Measurements from ENCODE around the gene PRRT3.

PRRT3 gene

DNA sequence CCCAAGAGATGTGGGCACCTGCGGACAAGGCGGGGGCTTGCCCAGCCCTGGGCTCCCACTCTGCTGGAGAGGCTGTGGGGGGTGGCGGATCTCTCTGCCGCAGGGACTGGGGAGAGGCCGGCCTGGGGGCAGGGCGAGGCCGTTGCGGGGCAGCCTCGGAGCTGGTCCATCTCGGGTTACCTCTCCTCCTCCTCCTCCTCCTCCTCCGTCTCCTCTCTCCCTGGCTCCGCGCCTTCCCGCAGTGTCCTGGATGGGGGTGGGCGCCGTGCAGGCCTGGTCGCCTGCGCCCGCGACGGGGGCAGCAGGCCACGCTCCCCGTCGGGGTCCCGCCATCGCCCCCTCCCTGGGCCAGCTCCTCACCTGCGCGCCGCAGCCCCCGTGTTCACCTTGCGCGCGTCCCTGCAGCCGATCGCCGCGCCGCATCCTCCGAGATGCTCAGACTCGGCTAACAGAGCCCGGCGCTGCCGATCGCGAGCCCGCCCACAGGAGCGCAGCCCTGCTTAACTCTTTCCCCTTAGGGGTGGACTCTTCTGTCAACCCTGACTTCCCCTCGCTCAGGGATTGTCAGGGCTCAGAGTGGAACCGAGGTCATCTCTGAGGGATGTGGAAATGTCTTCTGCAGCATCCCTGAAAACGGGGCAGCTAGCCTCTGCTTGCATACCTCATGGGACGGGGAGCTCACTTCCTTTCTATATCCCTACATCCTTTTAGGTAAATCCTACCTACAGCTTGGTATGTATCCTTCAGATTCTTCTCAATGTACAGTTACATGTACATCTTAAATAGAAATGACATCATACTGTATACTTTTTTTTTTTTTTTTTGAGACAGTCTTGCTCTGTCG is at the start of gene PRRT3:
TSS of gene PRRT3 (minus strand) at position 447 of the 844 bp plus-strand sequence. CDS start 2,293 bp downstream, outside the sequence.
- DNase-seq (ENCODE audit: low read depth in 2 of 2), result peak in 1 of 2 donors; percentile 52

DNA sequence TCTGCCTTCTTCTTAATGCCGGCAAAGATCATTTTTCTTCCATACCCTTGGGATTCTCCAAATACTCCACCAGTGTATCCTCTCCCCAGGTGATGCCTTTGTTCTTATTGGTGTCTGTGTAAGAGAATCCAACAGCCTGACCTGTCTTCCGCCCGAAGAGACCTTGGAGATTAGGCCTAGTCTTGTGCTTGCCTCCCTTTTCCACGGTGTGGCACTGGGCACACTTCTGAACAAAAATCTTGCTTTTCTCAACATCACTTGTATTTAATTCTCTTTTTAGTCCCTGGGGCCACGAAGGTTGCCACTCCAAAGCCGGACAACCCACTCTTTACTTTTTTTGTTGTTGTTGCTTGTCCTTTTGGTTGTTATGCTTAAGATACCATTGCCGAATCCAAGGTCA is 48.5 kb upstream of the PRRT3 start:
- DNase-seq (ENCODE audit: low read depth in 2 of 2), result no peak

DNA sequence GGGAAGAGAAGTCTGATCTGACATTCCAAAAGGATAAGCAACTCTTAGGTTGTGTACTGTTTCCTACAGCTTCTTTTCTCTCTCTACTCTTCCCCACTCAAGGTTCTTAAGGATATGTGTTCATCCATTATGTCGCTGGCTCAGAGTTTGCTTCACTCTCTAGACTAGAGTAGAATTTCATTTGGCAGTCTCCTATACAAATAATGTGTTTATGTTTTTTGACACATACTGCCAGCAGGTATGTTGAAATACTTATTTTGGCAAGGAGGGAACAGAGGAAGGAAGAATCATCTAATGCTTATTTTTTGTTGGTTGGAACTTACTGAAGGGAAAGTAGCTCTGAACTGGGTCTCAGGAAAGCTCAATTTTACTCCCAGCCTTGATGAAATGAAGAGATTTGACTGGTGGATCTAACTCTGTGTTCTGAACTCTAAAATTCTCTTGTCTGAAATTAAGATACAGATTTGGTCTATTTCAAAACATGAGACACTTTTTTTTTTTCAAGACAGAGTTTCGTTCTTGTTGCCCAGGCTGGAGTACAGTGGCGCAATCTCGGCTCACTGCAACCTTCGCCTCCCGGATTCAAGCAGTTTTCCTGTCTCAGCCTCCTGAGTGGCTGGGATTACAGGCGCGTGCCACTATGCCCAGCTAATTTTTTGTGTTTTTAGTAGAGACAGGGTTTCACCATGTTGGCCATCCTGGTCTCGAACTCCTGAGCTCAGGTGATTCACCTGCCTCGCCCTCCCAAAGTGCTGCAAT is 42.1 kb upstream of the PRRT3 start:
- no peak for DNase-seq (ENCODE audit: low read depth in 2 of 2)

DNA sequence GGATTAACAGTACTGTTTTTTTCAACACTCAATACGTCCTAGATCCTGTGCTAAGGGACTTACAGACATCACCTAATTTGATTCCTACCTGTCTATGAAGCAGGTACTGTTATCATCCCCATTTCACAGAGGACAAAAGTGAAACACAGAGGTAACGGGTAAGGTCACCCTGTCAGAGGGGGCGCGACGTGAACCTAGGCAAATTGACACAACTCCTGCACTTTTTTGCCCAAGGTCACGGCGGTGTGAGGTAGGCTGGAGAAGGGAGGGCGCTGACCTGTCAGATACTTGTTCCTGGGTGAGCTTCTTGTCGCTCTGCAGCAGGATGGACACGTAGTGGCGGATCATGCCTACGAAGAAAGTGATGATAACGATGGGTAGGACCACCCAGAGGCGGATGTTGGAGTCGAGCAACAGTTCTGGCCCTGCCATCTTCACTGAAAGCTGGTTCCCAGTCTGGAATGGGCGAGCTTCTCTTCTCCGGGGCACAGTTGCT is 34.1 kb upstream of the PRRT3 start:
- no peak for DNase-seq (ENCODE audit: low read depth in 2 of 2)

DNA sequence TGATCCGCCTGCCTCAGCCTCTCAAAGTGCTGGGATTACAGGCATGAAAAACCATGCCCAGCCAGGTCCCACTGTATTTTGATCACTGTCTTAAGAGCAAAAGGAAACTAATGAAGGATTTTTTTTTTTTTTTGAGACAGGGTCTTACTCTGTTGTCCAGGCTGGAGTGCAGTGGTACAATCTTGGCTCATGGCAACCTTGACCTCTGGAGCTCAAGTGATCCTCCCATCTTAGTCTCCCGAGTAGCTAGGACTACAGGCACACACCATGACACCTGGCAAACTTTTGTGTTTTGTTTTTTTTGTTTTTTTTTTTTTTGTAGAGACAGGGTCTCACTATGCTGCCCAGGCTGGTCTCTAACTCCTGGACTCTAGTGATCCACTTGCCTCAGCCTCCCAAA is 28.0 kb upstream of the PRRT3 start:
- DNase-seq (ENCODE audit: low read depth in 2 of 2), result no peak

DNA sequence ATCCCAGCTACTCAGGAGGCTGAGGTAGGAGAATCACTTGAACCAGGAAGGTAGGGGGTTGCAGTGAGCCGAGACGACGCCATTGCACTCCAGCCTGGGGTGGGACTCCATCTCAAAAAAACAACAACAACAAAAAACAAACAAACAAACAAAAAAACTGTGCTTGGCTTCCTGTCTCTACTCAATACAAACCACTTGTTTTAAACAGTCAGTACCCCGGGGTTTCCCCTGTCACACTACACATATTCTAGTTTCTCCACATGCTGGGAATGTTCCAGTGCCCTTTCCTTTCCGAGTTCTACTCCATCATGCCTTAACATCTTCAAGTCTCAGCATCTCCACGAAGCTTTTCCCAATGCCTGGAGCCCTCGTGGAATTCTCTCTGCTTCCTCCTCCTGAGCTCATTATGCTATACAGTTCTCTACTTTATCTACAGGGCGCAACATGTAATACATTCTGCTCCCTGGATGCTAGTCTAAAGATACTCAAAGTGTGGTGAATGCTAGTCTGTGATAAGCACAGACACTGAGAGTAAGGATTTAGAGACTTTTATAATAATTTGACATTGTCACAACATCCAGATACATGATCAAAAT is 26.6 kb upstream of the PRRT3 start:
- DNase-seq (ENCODE audit: low read depth in 2 of 2), result no peak

DNA sequence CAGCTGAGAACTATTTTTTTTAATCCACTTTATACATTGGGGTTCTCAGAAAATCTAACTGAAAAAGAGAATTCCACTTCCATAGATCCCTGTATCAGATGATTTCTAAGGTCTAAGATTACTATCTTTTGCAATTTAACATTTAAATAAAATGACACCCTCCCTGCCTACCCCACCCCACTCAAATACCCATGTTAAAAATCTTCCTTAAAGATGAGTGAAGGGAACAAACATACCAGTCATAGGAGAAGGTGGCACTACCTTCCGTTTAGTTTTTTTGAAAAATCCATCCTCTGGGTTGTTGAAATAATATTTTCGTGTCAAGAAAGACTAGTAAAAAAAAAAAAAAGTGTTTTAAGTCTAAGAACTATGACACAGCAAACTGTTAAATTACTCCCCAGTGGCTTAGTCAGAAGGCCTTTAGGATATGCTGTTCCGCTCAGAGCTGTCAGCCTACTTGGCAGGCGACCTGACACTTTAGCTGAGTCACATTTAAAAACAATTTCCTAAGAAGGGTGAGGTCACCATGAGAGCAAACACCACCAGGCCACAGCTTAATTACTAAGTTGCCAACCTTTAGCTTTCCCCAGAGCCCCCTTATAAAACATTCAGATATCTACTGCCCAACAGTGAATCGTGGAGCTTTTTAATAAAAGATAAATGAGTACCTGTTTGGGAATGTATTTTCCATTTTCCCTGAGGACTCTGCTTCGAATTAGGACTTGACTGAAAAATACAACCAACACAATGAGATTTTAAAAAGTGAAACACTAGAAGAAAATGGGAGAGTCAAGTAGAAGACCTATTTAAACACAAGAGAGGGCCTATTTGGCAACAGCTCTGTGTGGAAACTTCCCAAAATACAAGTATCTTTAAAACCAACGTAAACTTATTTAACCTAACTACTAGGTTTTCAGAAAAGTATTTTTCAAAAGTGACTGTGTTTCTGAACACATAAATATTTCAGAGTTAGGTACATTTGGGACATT is 24.8 kb upstream of the PRRT3 start:
- DNase-seq (ENCODE audit: low read depth in 2 of 2), result peak in 1 of 2 donors; percentile 3

DNA sequence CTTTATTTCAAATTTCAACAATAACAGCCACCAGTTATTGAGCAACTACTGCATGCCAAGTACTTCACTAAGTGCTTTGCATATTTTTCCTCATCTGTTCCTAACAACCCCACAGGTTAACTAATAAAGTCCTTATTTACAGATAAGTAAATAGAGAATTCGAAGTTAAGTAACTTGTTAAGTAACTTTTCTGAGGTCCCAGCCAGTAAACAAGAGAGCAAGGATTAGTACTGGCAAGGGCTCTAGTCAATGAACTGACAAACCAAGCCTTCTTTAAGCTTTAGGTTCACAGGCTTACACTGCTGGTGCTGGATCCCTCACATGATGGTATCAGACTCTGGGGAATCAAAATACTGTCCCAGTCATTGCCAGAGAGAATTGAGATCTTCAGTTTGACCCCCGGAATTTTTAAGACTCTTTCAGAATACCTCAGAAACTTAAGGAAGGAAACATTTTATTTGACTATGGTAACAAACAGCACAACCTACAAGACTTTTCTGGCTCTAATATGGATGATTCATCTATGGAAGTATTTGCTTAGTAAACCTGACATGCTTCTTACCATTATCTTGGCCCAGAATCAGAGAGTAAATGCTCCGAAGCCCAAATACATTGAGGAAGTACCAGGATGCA is 17.9 kb upstream of the PRRT3 start:
- DNase-seq (ENCODE audit: low read depth in 2 of 2), result no peak

DNA sequence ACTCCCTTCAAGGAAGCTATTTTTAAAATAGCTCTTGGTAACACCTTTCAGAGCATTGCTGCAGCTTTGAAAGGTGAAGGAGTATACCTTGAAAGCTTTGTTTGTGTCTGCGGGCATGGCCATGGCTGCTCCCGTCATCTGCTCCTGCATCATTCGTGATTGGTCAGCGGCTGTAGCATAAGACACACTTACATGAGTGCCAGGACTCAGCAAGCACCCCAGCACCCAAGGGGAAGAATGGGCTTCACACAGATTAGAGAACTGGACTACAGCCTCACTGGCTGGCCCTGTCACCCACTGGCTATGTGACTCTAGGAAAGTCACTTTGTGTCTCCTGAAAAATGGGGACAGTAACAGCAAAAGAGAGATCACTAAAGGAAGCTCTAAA is 17.4 kb upstream of the PRRT3 start:
- DNase-seq (ENCODE audit: low read depth in 2 of 2), result no peak

DNA sequence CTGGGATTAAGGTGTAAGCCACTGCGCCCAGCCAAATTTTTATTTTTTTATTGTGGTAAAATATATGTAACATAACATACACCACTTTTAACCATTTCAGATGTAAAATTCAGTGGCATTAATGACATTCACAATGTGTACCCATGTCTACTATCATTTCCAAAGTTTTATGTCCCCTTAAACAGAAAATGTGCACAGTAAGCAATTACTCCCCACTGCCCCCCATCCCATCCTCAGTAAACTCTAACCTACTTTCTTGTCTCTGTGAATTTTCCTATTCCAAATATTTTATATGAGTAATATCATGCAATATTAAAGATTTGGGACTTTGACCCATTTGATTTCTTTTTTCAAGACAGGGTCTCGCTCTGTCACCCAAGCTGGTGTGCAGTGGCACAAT is 14.6 kb upstream of the PRRT3 start:
- DNase-seq (ENCODE audit: low read depth in 2 of 2), result no peak

DNA sequence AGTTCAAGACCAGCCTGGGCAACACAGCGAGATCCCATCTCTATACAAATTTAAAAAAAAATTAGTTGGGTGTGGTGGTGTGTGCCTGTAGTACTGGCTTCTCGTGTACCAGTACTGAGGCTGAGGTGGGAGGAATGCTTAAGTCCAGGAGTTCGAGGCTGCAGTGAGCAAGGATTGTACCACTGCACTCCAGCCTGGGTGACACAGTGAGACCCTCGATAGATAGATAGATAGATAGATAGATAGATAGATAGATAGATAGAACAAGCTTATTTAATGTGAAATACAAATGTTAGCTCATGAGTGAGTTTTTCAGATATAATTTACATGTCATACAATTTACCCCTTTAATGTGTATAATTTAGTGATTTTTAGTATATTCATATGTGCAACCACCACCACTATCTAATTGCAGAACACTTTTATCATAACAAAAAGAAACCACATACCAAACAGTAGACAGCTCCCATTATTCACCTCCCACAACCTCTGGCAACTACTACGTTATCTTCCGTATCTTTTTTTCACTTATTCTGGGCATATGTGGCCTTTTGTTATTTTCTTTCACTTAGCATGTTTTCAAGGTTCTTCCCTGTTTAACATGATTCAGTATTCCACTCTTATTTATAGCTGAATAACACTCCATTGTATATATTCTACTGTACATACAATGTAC is 13.1 kb upstream of the PRRT3 start:
- no peak for DNase-seq (ENCODE audit: low read depth in 2 of 2)

DNA sequence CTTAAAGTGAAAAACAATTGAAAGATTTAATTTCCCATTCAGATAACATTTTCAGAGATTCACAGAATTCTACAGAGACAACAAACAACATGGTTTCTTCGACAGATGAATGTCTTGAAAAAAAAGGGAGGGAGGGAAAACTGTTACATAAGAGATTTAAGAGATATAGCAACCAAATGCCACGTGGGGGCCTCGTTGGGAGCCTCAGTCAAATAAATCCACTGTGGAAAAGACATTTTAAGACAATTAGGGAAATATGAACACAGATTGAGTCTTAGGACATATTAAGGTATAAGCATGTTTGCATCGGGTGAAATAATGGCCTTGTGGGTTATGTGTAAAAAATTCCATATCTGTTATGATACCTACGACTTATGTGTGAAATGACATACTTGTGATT is 5.0 kb upstream of the PRRT3 start:
- no peak for DNase-seq (ENCODE audit: low read depth in 2 of 2)

DNA sequence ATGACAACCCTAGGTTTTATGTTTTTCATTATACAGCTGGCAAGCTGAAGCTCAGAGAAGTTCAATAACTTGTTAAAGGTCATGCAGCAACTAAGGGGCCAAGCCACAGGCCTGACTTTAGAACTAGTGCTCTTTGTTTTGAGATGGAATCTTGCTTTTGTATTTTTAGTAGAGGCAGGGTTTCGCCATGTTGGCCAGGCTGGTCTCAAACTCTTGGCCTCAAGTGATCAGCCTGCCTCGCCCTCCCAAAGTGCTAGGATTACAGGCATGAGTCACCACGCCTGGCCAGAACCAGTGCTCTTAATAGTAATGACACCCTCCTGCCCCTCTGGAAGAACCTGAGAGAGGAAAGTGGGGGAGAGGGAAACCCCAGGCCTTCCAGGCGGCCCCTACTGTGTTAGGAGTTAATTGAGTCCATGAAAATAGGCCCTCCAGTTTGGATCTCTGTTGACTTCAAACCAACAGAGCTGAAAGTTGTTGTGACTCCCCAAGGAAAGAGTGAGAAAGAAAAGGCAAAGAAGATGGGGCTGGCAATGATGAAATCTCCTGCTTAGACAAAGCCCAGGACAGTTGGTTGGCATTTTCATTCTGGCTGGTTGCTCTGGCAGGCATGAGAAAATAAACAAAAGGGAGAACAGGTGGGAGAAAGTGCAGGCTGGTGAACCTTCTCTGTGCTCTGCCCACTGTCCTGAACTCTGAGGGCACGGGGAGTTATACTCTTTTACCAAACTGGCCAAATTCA is 3.6 kb upstream of the PRRT3 start:
- DNase-seq (ENCODE audit: low read depth in 2 of 2), result no peak

DNA sequence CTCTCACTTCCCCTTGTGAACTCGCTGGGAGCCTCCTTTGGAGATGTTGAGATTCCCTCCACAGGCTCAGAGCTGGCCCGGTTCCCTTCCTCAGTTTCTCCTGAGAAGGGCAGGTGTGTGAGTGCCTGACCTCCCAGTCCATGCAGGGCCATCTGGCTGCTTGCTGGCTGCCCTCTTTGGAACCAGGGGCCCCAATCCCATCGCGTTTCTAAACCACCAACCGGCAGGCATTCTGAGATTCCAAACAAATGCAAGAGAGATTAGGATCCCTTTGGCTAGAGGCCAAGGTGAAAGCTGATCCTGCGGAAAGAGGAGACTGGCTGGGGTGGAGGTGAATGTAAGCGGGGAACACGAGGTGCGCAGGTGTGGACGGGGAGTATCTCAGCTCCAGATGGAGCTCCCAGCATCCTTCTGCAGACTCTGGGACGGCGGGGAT is 2.9 kb upstream of the PRRT3 start:
- no peak for DNase-seq (ENCODE audit: low read depth in 2 of 2)

DNA sequence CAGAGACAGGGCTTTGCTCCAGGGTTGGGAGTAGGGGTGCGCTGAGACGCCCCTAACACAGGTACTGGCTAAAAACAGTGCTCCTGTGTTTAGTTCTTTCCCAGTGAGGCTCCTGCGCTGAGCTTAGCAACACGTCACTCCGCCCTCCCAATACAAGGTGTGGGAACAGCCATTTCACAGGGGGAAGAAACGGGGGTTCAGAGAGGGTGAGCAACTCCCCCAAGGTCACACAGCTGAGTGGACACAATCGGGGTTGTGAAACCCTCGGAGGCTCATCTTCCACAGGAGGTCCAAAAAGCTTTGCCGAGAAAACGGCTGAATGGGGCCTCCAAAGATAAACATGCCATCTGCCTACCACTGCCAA is 628 bp downstream of the PRRT3 start:
- DNase-seq (ENCODE audit: low read depth in 2 of 2), result no peak

DNA sequence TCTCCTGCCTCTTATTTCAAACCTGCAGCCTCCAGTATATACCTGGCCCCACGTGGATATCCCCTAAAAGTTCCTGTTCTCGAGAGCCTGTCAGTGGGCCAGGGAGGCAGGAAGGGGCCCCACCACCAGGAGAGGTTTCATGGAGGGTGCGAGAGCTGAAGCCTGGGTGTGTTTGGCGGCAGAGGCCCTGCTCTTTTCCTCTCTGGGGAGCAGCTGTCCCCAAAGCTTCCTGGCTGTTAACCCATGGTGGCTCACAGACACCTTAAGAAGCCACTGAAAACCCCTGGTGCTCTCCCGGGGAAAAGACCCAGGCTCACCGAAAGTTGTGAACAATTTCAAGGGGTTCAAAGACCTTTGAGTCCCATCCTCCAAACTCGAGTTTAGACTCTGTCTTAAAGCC is 1.1 kb downstream of the PRRT3 start:
- no peak for DNase-seq (ENCODE audit: low read depth in 2 of 2)

DNA sequence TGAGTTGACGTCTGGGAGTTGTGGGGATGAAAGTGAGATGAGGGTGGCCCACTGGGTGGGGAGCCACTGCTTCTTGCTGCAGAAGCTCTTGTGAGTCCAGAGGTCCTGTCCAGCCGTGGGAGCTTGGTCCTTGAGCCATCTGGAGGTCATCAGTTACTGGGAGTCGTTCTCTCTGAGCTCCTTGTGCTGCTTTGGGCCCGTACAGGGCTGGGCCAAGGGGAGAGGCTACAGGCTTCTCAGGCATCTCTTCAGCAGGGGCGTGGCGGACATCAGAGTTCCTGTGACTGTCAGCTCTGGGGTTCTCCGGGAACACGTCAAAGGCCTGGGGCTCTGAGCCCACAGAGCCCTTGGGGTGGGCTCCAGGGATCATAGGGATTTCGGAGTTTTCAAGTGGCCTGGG is 2.6 kb downstream of the PRRT3 start:
- no peak for DNase-seq (ENCODE audit: low read depth in 2 of 2)

DNA sequence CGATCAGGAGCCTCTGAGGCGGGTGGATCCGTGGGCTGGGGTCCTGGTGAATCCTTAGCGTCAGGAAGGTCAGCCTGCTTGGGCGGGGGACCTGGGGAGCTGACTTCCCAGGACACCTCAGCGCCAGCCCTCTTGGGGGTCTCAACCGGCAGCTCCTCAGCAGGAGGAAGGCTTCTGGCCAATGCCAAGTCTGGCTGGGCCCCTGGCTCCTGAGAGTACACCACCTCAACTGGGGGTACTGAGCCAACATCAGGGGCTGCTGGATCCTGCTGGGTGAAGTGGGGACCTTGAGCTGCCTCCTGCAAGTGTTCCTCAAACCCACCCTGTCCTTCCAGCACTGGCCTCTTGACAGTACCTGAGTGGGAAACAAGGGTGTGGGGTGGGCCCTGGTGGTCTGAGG is 3.1 kb downstream of the PRRT3 start:
- DNase-seq (ENCODE audit: low read depth in 2 of 2), result no peak

DNA sequence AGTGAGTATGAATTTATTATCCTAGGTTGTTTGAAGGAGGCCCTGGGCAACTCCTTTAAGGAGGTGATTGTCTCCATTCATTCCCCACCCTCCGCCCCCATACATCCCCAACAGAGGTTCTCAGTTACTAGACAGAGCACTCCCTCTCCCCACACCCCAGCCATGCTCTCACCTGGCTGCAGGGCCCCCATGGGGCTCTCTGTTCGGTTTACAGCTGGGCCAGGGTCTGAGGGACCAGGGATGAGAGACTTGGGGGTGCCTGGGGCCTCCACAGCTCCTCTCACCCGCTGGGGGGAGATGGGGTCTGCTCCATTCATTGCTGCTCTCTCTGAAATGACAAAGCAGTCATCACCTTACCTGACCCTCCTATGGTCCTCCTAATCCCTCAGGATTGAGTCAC is 3.6 kb downstream of the PRRT3 start:
- DNase-seq (ENCODE audit: low read depth in 2 of 2), result no peak

All from activated CD4-positive, alpha-beta T cell treated with anti-CD3 and anti-CD28 coated beads for 24 hours (primary cell).